ENCODE data around the gene TPRG1.

DNA sequence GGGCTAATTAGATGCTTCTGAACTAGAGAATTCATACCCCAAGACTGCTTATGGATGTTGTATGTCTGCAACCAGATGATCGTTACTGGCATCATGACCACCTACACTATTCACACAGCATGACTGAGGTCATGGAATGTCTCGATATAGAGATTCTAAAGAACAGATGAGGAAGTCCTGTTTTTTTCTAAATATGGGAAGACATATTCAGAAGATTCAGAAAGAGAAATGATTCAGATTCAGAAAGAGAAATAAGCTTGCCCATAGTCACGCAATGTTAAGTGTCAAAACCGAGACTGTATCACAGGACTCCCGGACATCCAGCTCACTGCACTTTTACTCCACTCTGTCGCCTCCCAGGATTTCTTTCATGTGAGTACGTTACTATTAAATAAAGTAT lies 136.2 kb downstream of the TPRG1 start:
- TF ChIP-seq, protein P1, sequence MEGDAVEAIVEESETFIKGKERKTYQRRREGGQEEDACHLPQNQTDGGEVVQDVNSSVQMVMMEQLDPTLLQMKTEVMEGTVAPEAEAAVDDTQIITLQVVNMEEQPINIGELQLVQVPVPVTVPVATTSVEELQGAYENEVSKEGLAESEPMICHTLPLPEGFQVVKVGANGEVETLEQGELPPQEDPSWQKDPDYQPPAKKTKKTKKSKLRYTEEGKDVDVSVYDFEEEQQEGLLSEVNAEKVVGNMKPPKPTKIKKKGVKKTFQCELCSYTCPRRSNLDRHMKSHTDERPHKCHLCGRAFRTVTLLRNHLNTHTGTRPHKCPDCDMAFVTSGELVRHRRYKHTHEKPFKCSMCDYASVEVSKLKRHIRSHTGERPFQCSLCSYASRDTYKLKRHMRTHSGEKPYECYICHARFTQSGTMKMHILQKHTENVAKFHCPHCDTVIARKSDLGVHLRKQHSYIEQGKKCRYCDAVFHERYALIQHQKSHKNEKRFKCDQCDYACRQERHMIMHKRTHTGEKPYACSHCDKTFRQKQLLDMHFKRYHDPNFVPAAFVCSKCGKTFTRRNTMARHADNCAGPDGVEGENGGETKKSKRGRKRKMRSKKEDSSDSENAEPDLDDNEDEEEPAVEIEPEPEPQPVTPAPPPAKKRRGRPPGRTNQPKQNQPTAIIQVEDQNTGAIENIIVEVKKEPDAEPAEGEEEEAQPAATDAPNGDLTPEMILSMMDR (conservative IDR thresholded peaks at IDR 0.05; ENCODE audit: low read depth, low read length), result no peak
- TF ChIP-seq RAD21 (IDR thresholded peaks at IDR 0.05; ENCODE audit: low read length) (no peak), POLR2A (IDR thresholded peaks at IDR 0.05; ENCODE audit: low read depth, low read length) (no peak), BHLHE40 (IDR thresholded peaks at IDR 0.05; ENCODE audit: low read depth, low read length) (no peak), CEBPB (IDR thresholded peaks at IDR 0.05; ENCODE audit: low read depth, low read length) (no peak), MXI1 (IDR thresholded peaks at IDR 0.05; ENCODE audit: borderline replicate concordance, low read depth, low read length) (no peak)
